ENCODE data around the gene PLCD1.

- no peak for TF ChIP-seq POLR2AphosphoS5 (IDR thresholded peaks at IDR 0.05)
- no peak for TF ChIP-seq POLR2A (IDR thresholded peaks at IDR 0.05)
These were observed 37.0 kb downstream of the PLCD1 start for GRCh38 chr3:37992271-37993066.
